Naive thymus-derived CD8-positive, alpha-beta T cell (primary cell): Measurements from ENCODE around the gene MYCN. TPM values are rescaled to one million over a fixed set of nuclear protein-coding genes. Genes with fewer than 3 reads are reported as not detected.
A peak's percentile ranks its signal among the peaks of the same experiment; 100 is the strongest.
"Not testable (repeated sequence)": the region's sequence is repeated elsewhere in the genome, so short reads cannot be mapped to it uniquely, and the experiment has no call there.

Experiments used
- ATAC-seq, 2 donors: fragments of 150-1000 bp; cut with Tn5 transposase in 1 of 2; sonication (Bioruptor Pico), chemical (Tn5 transposase) in 1 of 2; 1 replicate in 1 of 2; 2 replicates in 1 of 2; pipeline ENCODE4 v1.10.0; 2021; ENCODE audit warnings: mild to moderate bottlenecking in 2 of 2, moderate library complexity in 2 of 2
- POLR2A ChIA-PET: fragments of 350-600 bp; sonication (Branson Sonifier 250); formaldehyde crosslinking; loops from one replicate; lab custom pipeline; 2021; ENCODE audit warnings: antibody characterized with exemption; lab: Charles Lee
- DNase-seq, 10 donors: peaks; one replicate each; pipeline versions ENCODE4 v3.0.0 to v3.0.0-alpha.2; 2020 to 2022
- H3K27ac Mint-ChIP-seq, 10 donors: one replicate each; pipeline ENCODE4 v1.8.0; 2020 to 2022; ENCODE audit warnings: mild to moderate bottlenecking in 10 of 10, mixed read lengths in 10 of 10, moderate library complexity in 4 of 10, inconsistent platforms in 1 of 10
- H3K27me3 Mint-ChIP-seq, 5 donors: one replicate each; pipeline ENCODE4 v1.8.0; 2021 to 2022; ENCODE audit warnings: mixed read lengths in 5 of 5
- H3K36me3 Mint-ChIP-seq, 3 donors: one replicate each; pipeline ENCODE4 v1.8.0; 2020 to 2022; ENCODE audit warnings: mixed read lengths in 3 of 3, mild to moderate bottlenecking in 2 of 3, inconsistent platforms in 1 of 3
- H3K4me1 Mint-ChIP-seq, 4 donors: one replicate each; pipeline ENCODE4 v1.8.0; 2021 to 2022; ENCODE audit warnings: mixed read lengths in 4 of 4
- H3K4me3 Mint-ChIP-seq, 10 donors: one replicate each; pipeline ENCODE4 v1.8.0; 2020 to 2022; ENCODE audit warnings: mild to moderate bottlenecking in 10 of 10, mixed read lengths in 10 of 10, moderate library complexity in 6 of 10, inconsistent platforms in 1 of 10
- H3K9me3 Mint-ChIP-seq, 9 donors: one replicate each; pipeline ENCODE4 v1.8.0; 2020 to 2022; ENCODE audit warnings: mixed read lengths in 9 of 9, mild to moderate bottlenecking in 3 of 9, inconsistent platforms in 1 of 9, moderate library complexity in 1 of 9
- polyA plus RNA-seq, 3 donors: library from polyadenylated mRNA; unstranded; fragments of 300-500 nt; fragmentation: Illumina TruSeq; gene quantifications; one replicate each; pipeline ENCODE4 v1.2.3, GENCODE V29; 2021
- total RNA-seq, 8 experiments: library from RNA in 2 of 8; stranded (reverse) in 2 of 8; gene quantifications; one replicate each; pipeline ENCODE4 v1.2.3 and lab custom pipeline; 2021 to 2026

MYCN gene
- total and polyA plus RNA-seq, 5 experiments from 2014 or later = 0.16 to 0.58 TPM; not detected in 3

DNA sequence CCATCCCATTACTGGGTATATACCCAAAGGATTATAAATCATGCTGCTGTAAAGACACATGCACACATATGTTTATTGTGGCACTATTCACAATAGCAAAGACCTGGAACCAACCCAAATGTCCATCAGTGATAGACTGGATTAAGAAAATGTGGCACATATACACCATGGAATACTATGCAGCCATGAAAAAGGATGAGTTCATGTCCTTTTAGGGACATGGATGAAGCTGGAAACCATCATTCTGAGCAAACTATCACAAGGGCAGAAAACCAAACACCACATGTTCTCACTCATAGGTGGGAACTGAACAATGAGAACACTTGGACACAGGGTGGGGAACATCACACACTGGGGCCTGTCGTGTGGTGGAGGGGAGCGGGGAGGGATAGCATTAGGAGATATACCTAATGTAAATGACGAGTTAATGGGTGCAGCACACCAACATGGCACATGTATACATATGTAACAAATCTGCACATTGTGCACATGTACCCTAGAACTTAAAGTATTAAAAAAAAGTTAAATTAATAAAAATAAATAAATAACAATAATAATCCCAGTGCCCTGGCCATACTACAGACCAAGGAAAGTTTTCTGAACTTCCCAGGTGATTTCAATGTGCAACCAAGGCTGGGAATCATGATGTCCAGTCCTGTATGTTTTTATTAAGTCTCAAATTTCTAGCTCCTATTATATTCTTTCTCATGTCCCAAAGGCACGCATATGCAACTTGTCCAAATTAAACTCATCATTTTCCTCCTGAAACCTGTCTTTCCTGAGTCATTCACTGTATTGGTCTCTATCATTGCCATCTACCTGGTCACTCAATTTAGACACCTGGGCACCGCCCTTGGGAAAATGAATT lies 23.0 kb downstream of the MYCN start:
- H3K27ac Mint-ChIP-seq, H3K36me3 Mint-ChIP-seq, ATAC-seq, H3K9me3 Mint-ChIP-seq, DNase-seq, H3K27me3 Mint-ChIP-seq, H3K4me3 Mint-ChIP-seq: not testable (repeated sequence)
- H3K4me1 Mint-ChIP-seq = peaks cover 22 to 37% (median 34%) of the 10 kb centered on the region in 4 donors
- POLR2A ChIA-PET = interaction anchor here (2.9 kb wide), 1 partner anchor 22 kb away, joined by 20 read pairs; no protein-coding TSS in a partner anchor

- H3K4me3 Mint-ChIP-seq = peak overlapping the region in 2 of 10 donors; percentile 52 to 56
- H3K9me3 Mint-ChIP-seq = peaks cover 0 to 7% (median 0%) of the 10 kb centered on the region in 9 donors
- no peak for ATAC-seq
- no peaks in the 10 kb centered on the region for H3K27me3 Mint-ChIP-seq
- H3K36me3 Mint-ChIP-seq = no peaks in the 10 kb centered on the region
- DNase-seq = peak in 1 of 10 donors; percentile 13
- H3K27ac Mint-ChIP-seq = peak overlapping the region in 5 of 10 donors; percentile 27 to 69 (median 52)
- POLR2A ChIA-PET = interaction anchor here (2.9 kb wide), 1 partner anchor 23 kb away, joined by 20 read pairs; no protein-coding TSS in a partner anchor
- H3K4me1 Mint-ChIP-seq = peaks cover 21 to 40% (median 39%) of the 10 kb centered on the region in 4 donors
Observed at GRCh38 chr2:15963977-15964670, 23.8 kb downstream of the MYCN start.

GRCh38 chr2:15964936-15965563 lies 24.7 kb downstream of the MYCN start:
- Mint-ChIP-seq H3K4me1 (peaks cover 27 to 47% (median 40%) of the 10 kb centered on the region in 4 donors), H3K36me3 (no peaks in the 10 kb centered on the region), H3K9me3 (peaks cover 0 to 7% (median 0%) of the 10 kb centered on the region in 9 donors), H3K4me3 (peak overlapping the region in 9 of 10 donors; percentile 48 to 89 (median 71)), H3K27me3 (no peaks in the 10 kb centered on the region), H3K27ac (peak overlapping the region in 9 of 10 donors; percentile 20 to 92 (median 85))
- peak in 1 of 10 donors; percentile 50 for DNase-seq
- ATAC-seq = no peak
- POLR2A ChIA-PET = interaction anchor here (1.2 to 2.9 kb wide), 5 partner anchors 11 to 177 kb away, joined by 3 to 20 read pairs (median 6); no protein-coding TSS in a partner anchor

DNA sequence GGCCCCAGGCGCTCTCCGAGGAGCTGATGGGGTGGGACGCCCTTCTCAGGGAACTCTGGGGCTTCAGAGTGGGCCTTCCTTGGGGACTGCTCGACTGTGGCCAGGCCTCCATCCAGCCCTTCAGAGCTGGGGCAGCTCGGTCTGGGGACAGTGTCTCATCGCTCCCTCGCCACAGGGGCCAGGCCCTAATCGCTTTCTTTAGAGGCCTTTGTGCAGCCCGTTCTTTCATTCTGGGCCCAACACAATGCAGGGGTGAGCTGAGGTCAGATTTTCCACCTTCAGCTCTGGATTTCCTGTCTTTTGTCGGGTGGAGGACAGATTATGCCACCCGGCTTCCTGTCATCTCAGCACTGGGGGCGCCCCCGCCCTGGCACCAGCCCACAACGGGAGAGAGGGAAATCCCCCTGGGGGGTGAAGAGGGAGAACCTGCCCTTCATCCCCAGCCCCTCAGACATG lies 25.2 kb downstream of the MYCN start:
- Mint-ChIP-seq H3K4me1 (peaks cover 27 to 47% (median 40%) of the 10 kb centered on the region in 4 donors), H3K27ac (peak overlapping the region; percentile 53 to 92 (median 84)), H3K27me3 (no peaks in the 10 kb centered on the region), H3K9me3 (peaks cover 0 to 7% (median 0%) of the 10 kb centered on the region in 9 donors), H3K36me3 (no peaks in the 10 kb centered on the region), H3K4me3 (peak overlapping the region; percentile 47 to 89 (median 72))
- POLR2A ChIA-PET = interaction anchor here (0.9 to 2.9 kb wide), 6 partner anchors 10 to 404 kb away, joined by 3 to 20 read pairs (median 6); partner anchors contain the start of gene NBAS
- DNase-seq = peak in 7 of 10 donors; percentile 25 to 72 (median 40)
- ATAC-seq = peak; percentile 82 to 89

DNA sequence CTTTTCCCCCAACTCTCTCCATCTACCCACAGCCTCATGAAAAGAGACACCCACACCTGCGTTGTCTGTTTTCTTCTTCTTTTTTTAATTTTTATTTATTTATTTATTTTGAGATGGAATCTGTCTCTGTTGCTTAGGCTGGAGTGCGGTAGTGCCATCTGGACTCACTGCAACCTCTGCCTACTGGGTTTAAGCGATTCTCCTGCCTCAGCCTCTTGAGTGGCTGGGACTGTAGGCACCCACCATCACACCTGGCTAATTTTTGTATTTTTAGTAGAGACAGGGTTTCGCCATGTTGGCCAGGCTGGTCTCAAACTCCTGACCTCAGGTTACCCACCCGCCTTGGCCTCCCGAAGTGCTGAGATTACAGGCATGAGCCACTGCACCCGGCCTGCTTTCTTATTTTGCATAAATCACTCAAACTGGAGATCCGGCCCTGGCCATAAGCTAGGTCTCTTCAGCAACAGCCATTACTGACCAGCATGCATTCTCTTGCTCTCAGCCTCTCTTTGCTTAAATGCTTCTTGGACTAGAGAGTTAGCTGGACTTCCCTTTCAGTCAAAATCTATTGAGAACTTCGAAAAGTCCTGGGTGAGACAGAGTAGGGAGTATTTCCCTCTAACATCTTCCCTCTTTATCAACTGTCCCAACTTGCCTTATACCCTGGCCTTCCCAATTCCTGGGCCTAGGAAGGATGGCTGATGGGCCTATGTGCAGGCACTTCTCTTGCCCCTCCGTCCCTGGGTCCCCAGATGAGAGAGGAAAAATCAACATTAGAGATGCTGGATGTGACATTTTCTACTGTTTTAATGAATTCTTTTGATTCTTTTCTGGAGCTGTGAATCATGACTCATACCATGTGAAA lies 27.3 kb downstream of the MYCN start:
- peaks cover 32 to 59% (median 42%) of the 10 kb centered on the region in 4 donors for H3K4me1 Mint-ChIP-seq
- no peaks in the 10 kb centered on the region for H3K36me3 Mint-ChIP-seq
- H3K9me3 Mint-ChIP-seq = peaks cover 0 to 4% (median 0%) of the 10 kb centered on the region in 9 donors
- H3K27me3 Mint-ChIP-seq = no peaks in the 10 kb centered on the region
- POLR2A ChIA-PET = interaction anchor here (1.3 kb wide), 1 partner anchor 27 kb away, joined by 5 read pairs; the partner anchor contains the start of gene MYCN
- peak in 1 of 10 donors; percentile 18 for DNase-seq
- no peak for ATAC-seq
- peak overlapping the region in 9 of 10 donors; percentile 50 to 92 (median 83) for H3K27ac Mint-ChIP-seq
- peak overlapping the region in 1 of 10 donors; percentile 43 for H3K4me3 Mint-ChIP-seq

DNA sequence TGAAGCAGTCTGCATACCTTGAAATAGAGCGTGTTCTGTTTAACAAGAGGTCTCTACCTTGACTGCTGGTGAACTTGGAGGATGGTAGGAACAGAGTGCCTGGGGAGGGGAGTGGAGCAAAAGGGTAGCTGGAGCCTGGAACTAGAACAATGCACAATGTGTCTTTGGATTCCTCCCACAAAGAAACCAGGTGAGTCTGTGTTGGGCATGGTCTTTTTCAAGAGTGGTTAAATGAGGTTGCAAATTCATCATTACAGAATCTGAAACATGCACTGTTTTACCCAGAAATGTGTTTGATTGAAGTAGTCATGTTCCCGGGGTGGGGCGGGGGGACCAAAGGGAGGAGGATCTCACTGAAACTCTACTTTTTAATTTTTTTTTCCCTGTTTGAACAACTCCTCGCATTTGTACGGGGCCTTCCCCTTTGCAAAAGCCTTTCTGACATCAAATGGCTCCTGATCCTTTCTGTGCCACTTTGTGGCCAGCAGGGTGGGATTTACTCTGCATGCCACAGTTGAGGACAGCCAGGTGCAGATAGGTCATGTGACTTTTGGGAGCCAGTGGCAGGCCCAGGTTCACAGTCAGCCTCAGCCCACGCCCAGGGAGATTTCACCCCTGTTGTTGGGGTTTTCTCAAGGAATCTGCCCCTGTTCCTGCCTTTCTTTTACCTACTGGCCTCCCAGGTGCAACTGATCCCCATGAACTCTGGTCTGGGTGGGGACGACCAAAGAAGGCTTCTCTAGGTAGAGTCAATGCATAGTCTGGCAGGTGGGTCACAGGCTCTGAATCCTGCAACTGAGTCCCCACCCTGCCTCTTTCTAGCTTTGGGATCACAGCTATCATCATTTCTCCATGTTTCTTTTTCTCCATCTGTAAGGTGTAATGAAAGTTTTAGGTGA lies 28.2 kb downstream of the MYCN start:
- Mint-ChIP-seq H3K27ac (peak overlapping the region in 9 of 10 donors; percentile 15 to 92 (median 73)), H3K4me1 (peaks cover 32 to 61% (median 45%) of the 10 kb centered on the region in 4 donors), H3K27me3 (no peaks in the 10 kb centered on the region), H3K4me3 (no peak overlapping the region), H3K9me3 (peaks cover 0 to 4% (median 0%) of the 10 kb centered on the region in 9 donors), H3K36me3 (no peaks in the 10 kb centered on the region)
- DNase-seq = peak in 1 of 10 donors; percentile 26
- no peak for ATAC-seq
- POLR2A ChIA-PET = interaction anchor here (1.3 kb wide), 1 partner anchor 28 kb away, joined by 5 read pairs; the partner anchor contains the start of gene MYCN

DNA sequence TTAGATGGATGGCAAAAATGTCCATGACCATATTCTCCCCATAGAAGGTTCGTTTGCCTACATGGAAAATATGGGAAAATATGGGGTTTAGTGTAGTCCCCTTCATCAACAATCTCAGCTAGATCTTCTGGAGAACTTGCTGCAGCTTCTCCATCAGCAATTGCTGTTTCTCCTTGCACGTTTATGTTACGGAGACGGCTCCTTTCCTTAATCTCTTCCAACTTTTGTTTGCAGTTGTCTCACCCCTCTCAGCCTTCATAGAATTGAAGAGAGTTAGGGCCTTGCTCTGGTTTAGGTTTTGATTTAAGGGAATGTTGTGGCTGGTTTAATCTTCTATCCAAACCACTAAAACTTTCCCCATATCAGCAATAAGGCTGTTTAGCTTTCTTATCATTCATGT lies 28.9 kb downstream of the MYCN start:
- Mint-ChIP-seq H3K9me3 (no peaks in the 10 kb centered on the region), H3K4me3 (no peak overlapping the region), H3K4me1 (peaks cover 34 to 61% (median 42%) of the 10 kb centered on the region in 4 donors), H3K27ac (peak overlapping the region in 4 of 10 donors; percentile 34 to 92 (median 48)), H3K27me3 (no peaks in the 10 kb centered on the region), H3K36me3 (no peaks in the 10 kb centered on the region)
- DNase-seq (no peak), ATAC-seq (no peak)
- POLR2A ChIA-PET = no interaction called here

DNA sequence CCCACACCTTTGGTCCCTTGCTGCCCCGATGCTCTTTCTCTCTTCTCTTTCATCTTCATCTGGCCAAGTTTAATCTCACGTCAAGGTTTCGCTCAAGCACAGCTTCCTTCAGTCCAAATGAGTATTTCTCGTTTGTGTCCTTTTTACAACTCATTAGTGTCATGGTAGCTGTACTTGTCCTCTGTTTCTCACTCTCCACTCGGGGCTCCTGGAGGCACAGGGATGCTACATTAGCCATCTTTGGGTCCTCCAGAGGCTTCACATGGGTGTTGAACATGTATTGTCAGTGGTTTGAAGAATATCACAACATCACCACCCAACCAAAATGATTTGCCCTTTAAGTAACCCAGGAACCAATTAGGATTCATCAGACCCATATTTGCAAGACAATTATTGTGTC lies 30.4 kb downstream of the MYCN start:
- peak overlapping the region in 1 of 10 donors; percentile 27 for H3K27ac Mint-ChIP-seq
- no peaks in the 10 kb centered on the region for H3K27me3 Mint-ChIP-seq
- ATAC-seq (no peak), DNase-seq (no peak)
- no peak overlapping the region for H3K4me3 Mint-ChIP-seq
- H3K36me3 Mint-ChIP-seq = no peaks in the 10 kb centered on the region
- peaks cover 28 to 54% (median 32%) of the 10 kb centered on the region in 4 donors for H3K4me1 Mint-ChIP-seq
- POLR2A ChIA-PET = no interaction called here
- no peaks in the 10 kb centered on the region for H3K9me3 Mint-ChIP-seq

- Mint-ChIP-seq H3K27me3 (no peaks in the 10 kb centered on the region), H3K4me1 (peaks cover 21 to 48% (median 26%) of the 10 kb centered on the region in 4 donors), H3K36me3 (no peaks in the 10 kb centered on the region), H3K4me3 (no peak overlapping the region), H3K27ac (no peak overlapping the region), H3K9me3 (no peaks in the 10 kb centered on the region)
- POLR2A ChIA-PET = no interaction called here
- DNase-seq (peak in 1 of 10 donors; percentile 18), ATAC-seq (no peak)
Observed at GRCh38 chr2:15971351-15971750, 31.0 kb downstream of the MYCN start.

- H3K4me3 Mint-ChIP-seq = no peak overlapping the region
- DNase-seq = peak in 1 of 10 donors; percentile 9
- H3K36me3 Mint-ChIP-seq = no peaks in the 10 kb centered on the region
- peaks cover 17 to 41% (median 23%) of the 10 kb centered on the region in 4 donors for H3K4me1 Mint-ChIP-seq
- H3K27ac Mint-ChIP-seq = peak overlapping the region in 1 of 10 donors; percentile 64
- no peaks in the 10 kb centered on the region for H3K9me3 Mint-ChIP-seq
- no peak for ATAC-seq
- no peaks in the 10 kb centered on the region for H3K27me3 Mint-ChIP-seq
- POLR2A ChIA-PET = no interaction called here
Observed at GRCh38 chr2:15971831-15972522, 31.6 kb downstream of the MYCN start.
